Thoracic aorta (tissue), 2 donors: Measurements from ENCODE around the gene NPAS3. TPM values are rescaled to one million over a fixed set of nuclear protein-coding genes. Genes with fewer than 3 reads are reported as not detected.

ENCODE experiments used
- ATAC-seq: fragments of 150-250 bp; one replicate; pipeline ENCODE4 v1.8.0; 2017; ENCODE audit warnings: low read depth; ENCODE audit not compliant: insufficient number of reproducible peaks, low FRiP score
- DNase-seq: peaks from one replicate; pipeline ENCODE4 v3.0.0-alpha.2; 2020; ENCODE audit warnings: low spot score
- H3K27ac ChIP-seq, 2 donors: fragments of 200-600 bp; sonication (generic); 1 replicate in 1 of 2; 2 replicates in 1 of 2; pipeline ENCODE4 v1.5.1; 2016; ENCODE audit warnings: mild to moderate bottlenecking in 2 of 2, moderate library complexity in 2 of 2
- H3K27me3 ChIP-seq: fragments of 200-600 bp; sonication (generic); replicated peaks from 2 replicates; pipeline ENCODE4 v1.6.0; 2016; ENCODE audit warnings: mild to moderate bottlenecking; ENCODE audit not compliant: insufficient read depth
- H3K36me3 ChIP-seq: fragments of 200-600 bp; sonication (generic); one replicate; pipeline ENCODE4 v1.5.1; 2016
- H3K4me1 ChIP-seq, 2 donors: fragments of 200-600 bp; sonication (generic); 1 replicate in 1 of 2; 2 replicates in 1 of 2; pipeline versions ENCODE4 v1.5.1 to v1.6.0; 2016; ENCODE audit warnings: low read depth in 2 of 2, mild to moderate bottlenecking in 1 of 2; ENCODE audit not compliant: control insufficient read depth in 1 of 2
- H3K4me3 ChIP-seq: fragments of 200-600 bp; sonication (generic); 2 replicates; pipeline ENCODE4 v1.5.1; 2016; ENCODE audit warnings: mild to moderate bottlenecking
- H3K9me3 ChIP-seq: fragments of 200-600 bp; sonication (generic); 2 replicates; pipeline ENCODE4 v1.5.1; 2016
- total RNA-seq, 2 donors: library from RNA; depleted of rRNA; stranded (reverse); fragments of >200 nt; gene quantifications; one replicate each; pipeline versions ENCODE4 v1.1.0 to v1.2.3, GENCODE V29; 2016
- TF ChIP-seq, protein P1 (sequence below): fragments of 200-600 bp; sonication (generic); IDR thresholded peaks from one replicate; pipeline ENCODE4 v1.5.1; 2019; ENCODE audit warnings: antibody characterized with exemption

The NPAS3 gene
- total RNA-seq, 2 donors from 2014 or later = 1.1 TPM; not detected in 1

DNA sequence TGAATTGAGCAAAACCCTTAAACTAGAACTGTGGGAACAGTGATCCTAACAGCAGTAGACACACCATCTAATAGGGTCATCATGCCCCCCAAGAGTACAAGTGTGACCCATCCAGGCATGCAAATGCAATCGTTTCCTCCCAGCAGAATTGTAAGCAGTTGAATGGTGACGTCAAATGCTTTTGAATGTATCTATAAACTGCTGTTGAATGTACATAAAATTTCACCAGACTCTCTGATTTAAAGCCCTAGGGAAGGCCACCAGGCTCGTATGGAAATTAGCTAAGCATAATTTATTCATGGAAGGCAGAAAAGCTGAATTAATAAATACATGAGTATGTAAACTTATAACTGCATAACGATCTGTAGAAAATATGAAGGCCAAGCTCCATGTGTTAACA lies 529.3 kb downstream of the NPAS3 start:
- no peak for DNase-seq
- Histone ChIP-seq H3K36me3 (no peaks in the 10 kb centered on the region), H3K4me3 (no peak overlapping the region), H3K9me3 (no peaks in the 10 kb centered on the region), H3K4me1 (no peaks in the 10 kb centered on the region), H3K27me3 (no peaks in the 10 kb centered on the region), H3K27ac (no peak overlapping the region)
- no peak for ATAC-seq
- TF ChIP-seq, protein P1, sequence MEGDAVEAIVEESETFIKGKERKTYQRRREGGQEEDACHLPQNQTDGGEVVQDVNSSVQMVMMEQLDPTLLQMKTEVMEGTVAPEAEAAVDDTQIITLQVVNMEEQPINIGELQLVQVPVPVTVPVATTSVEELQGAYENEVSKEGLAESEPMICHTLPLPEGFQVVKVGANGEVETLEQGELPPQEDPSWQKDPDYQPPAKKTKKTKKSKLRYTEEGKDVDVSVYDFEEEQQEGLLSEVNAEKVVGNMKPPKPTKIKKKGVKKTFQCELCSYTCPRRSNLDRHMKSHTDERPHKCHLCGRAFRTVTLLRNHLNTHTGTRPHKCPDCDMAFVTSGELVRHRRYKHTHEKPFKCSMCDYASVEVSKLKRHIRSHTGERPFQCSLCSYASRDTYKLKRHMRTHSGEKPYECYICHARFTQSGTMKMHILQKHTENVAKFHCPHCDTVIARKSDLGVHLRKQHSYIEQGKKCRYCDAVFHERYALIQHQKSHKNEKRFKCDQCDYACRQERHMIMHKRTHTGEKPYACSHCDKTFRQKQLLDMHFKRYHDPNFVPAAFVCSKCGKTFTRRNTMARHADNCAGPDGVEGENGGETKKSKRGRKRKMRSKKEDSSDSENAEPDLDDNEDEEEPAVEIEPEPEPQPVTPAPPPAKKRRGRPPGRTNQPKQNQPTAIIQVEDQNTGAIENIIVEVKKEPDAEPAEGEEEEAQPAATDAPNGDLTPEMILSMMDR = no peak

DNA sequence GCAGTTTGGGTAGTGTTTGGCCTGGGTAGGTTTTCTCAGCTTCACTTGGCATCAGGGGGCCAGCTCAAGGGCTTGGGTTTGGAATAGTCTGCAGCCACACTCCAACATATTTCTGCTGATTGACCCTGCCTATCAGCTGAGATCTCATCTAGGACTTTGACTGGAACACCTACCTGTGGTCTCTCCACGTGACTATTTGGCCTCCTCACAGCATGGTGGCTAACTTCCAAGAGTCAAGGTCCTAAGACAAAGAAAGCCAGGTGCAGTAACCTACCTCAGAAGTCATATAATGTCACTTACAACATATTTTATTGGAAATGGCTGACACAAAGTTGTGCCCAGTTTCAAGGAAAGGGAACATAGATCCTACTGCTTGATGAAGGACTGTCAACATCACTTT lies 531.2 kb downstream of the NPAS3 start:
- Histone ChIP-seq H3K36me3 (no peaks in the 10 kb centered on the region), H3K9me3 (no peaks in the 10 kb centered on the region), H3K4me1 (no peaks in the 10 kb centered on the region), H3K27me3 (no peaks in the 10 kb centered on the region), H3K27ac (no peak overlapping the region), H3K4me3 (no peak overlapping the region)
- ATAC-seq (no peak), DNase-seq (no peak)
- TF ChIP-seq, protein P1 = no peak

DNA sequence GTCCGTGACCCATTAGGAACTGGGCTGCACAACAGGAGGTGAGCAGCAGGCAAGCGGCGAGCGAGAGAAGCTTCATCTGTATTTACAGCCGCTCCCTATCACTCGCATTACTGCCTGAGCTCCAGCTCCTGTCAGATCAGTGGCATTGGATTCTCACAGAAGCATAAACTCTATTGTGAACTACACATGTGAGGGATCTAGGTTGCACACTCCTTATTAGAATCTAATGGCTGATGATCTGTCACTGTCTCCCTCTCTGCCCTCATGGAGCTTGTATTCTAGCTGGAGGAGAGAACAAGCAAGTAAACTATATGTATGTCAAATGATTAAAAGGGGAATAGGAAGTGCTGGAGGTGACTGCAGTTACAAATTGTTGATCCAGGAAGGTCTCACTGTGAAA lies 533.1 kb downstream of the NPAS3 start:
- Histone ChIP-seq H3K36me3 (no peaks in the 10 kb centered on the region), H3K4me1 (no peaks in the 10 kb centered on the region), H3K27me3 (no peaks in the 10 kb centered on the region), H3K27ac (no peak overlapping the region), H3K4me3 (no peak overlapping the region), H3K9me3 (no peaks in the 10 kb centered on the region)
- ATAC-seq (no peak), DNase-seq (no peak)
- TF ChIP-seq, protein P1 = no peak

DNA sequence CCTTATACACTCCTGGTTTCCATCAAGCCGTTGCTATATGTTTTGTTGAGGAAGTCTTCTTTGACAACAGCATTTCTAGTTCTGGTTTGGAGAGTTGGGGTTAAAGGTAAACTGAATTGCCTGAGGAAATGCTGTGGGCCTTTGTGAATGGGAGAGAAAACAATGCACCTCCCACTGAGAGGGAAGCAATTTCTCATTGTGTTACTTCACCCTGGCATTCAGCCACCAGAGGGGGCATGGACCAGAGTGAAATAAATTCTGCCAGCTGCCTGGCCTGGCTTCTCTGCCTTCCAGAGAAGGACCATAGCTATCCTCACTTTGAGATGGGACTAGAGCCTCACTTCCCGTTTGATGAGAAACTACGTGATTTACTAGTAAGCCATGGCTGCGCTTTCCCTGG lies 536.9 kb downstream of the NPAS3 start:
- no peak for DNase-seq
- no peaks in the 10 kb centered on the region for H3K4me1 ChIP-seq
- no peaks in the 10 kb centered on the region for H3K36me3 ChIP-seq
- no peak for ATAC-seq
- H3K9me3 ChIP-seq = no peaks in the 10 kb centered on the region
- H3K4me3 ChIP-seq = no peak overlapping the region
- no peak overlapping the region for H3K27ac ChIP-seq
- H3K27me3 ChIP-seq = no peaks in the 10 kb centered on the region
- TF ChIP-seq, protein P1 = no peak

DNA sequence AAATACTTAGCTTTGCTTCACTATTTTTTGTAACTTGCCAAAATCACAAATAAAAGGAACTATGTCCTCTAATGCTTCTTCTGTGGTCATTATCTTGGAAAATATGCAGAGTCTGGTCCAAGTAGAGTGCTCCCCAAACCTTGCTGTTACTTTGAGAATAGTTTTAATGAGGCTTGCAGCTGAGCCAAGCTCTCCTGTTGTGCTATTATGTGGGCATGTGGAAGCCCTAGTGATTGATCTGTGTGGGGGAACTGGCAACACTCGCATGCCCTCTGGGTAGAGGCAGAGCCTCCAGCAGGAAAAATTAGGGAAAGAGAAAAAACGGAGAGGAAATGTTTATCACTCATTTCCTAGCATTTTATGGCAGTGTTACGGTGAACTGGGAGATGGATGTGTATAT lies 539.1 kb downstream of the NPAS3 start:
- DNase-seq (no peak), ATAC-seq (no peak)
- Histone ChIP-seq H3K4me3 (no peak overlapping the region), H3K27ac (no peak overlapping the region), H3K27me3 (no peaks in the 10 kb centered on the region), H3K36me3 (no peaks in the 10 kb centered on the region), H3K9me3 (no peaks in the 10 kb centered on the region), H3K4me1 (no peaks in the 10 kb centered on the region)
- TF ChIP-seq, protein P1 = no peak
